K562 (cell line): ENCODE data around the gene DND1. TPM values are rescaled to one million over a fixed set of nuclear protein-coding genes. Genes with fewer than 3 reads are reported as not detected.

Experiments
- ATAC-seq: fragments of 200-7000 bp; cut with Tn5 transposase; 3 replicates; pipeline ENCODE4 v1.9.1; 2020; ENCODE audit warnings: moderate library complexity
- BruUV-seq: library from RNA; stranded (reverse); fragments of 400-500 nt; replicated peaks from 2 replicates; lab custom pipeline; 2021; lab: Mats Ljungman, UMichigan
- CTCF ChIA-PET: fragments of 300-600 bp; formaldehyde crosslinking; extraction: SDS; loops from one replicate; lab custom pipeline; 2021; ENCODE audit warnings: low intra/inter-chr PET ratio; lab: Yijun Ruan, JAX
- POLR2A ChIA-PET: fragments of 300-600, 350-650 bp; sonication (Branson Sonifier 250); formaldehyde crosslinking; extraction: SDS; loops from one replicate; lab custom pipeline; 2021; ENCODE audit warnings: antibody characterized with exemption, inconsistent platforms; lab: Yijun Ruan, JAX
- DNase-seq, 4 experiments: peaks; one replicate each; pipeline versions ENCODE4 v3.0.0 to v3.0.0-alpha.2; 2011 to 2018; ENCODE audit warnings: low spot score in 3 of 4, mixed read lengths in 3 of 4; ENCODE audit errors: extremely low read depth in 1 of 4
- FAIRE-seq: peaks from 2 replicates; lab custom pipeline; 2011; peaks lifted over from hg19 to GRCh38; lab: Jason Lieb, UNC
- H2AFZ ChIP-seq: 2 replicates; pipeline ENCODE4 v1.6.0; 2011; ENCODE audit warnings: low read depth, low read length, control low read depth, inconsistent platforms
- H3K27ac ChIP-seq: fragments of 200-600 bp; 3 replicates; pipeline ENCODE4 v1.8.0; 2011; ENCODE audit warnings: low read depth, mild to moderate bottlenecking, control low read depth, inconsistent platforms, low read length, moderate library complexity, mixed read lengths; ENCODE audit errors: extremely low read depth
- H3K27me3 ChIP-seq, 2 experiments: fragments of 300-600 bp in 1 of 2; 2 replicates in 1 of 2; 3 replicates in 1 of 2; pipeline versions ENCODE4 v1.6.0 to v1.8.0; 2011; ENCODE audit warnings: inconsistent platforms in 2 of 2, low read length in 2 of 2, mild to moderate bottlenecking in 1 of 2, mixed read lengths in 1 of 2, moderate library complexity in 1 of 2; ENCODE audit not compliant: control insufficient read depth in 2 of 2, insufficient read depth in 2 of 2
- H3K36me3 ChIP-seq: fragments of 300-600 bp; 3 replicates; pipeline ENCODE4 v1.8.0; 2011; ENCODE audit warnings: mild to moderate bottlenecking, low read length, inconsistent platforms; ENCODE audit not compliant: control insufficient read depth, insufficient read depth
- H3K4me1 ChIP-seq, 2 experiments: fragments of 200-600 bp in 1 of 2; replicated peaks in 1 of 2; 2 replicates in 1 of 2; 3 replicates in 1 of 2; pipeline versions ENCODE4 v1.5.1 to v1.8.0; 2011; ENCODE audit warnings: inconsistent platforms in 2 of 2, low read length in 2 of 2, mild to moderate bottlenecking in 1 of 2, mixed read lengths in 1 of 2, moderate library complexity in 1 of 2; ENCODE audit not compliant: control insufficient read depth in 2 of 2, insufficient read depth in 2 of 2
- H3K4me2 ChIP-seq: 2 replicates; pipeline ENCODE4 v1.6.1; 2011; ENCODE audit warnings: low read length, control low read depth, inconsistent platforms, mixed read lengths; ENCODE audit not compliant: insufficient read depth
- H3K4me3 ChIP-seq: fragments of 200-600 bp; sonication (generic), shearing (Covaris generic); 2 replicates; pipeline ENCODE4 v1.5.1; 2016; ENCODE audit warnings: control low read depth, inconsistent platforms
- H3K79me2 ChIP-seq: fragments of 200-600 bp; 3 replicates; pipeline ENCODE4 v1.8.0; 2011; ENCODE audit warnings: low read length, inconsistent platforms; ENCODE audit not compliant: control insufficient read depth, insufficient read depth
- H3K9ac ChIP-seq, 2 experiments: 2 replicates each; pipeline versions ENCODE4 v1.6.0 to v1.6.1; 2011; ENCODE audit warnings: low read depth in 2 of 2, low read length in 2 of 2, control low read depth in 1 of 2, inconsistent platforms in 1 of 2, mild to moderate bottlenecking in 1 of 2, mixed read lengths in 1 of 2; ENCODE audit not compliant: insufficient read depth in 1 of 2
- H3K9me1 ChIP-seq: one replicate; pipeline ENCODE4 v1.6.0; 2011; ENCODE audit warnings: inconsistent platforms, mild to moderate bottlenecking, low read length, moderate library complexity; ENCODE audit not compliant: control insufficient read depth, insufficient read depth
- H3K9me3 ChIP-seq: replicated peaks from 2 replicates; pipeline ENCODE4 v1.5.1; 2011; ENCODE audit warnings: low read depth, low read length, inconsistent platforms; ENCODE audit not compliant: control insufficient read depth, insufficient read depth
- H4K20me1 ChIP-seq: replicated peaks from 2 replicates; pipeline ENCODE4 v1.6.1; 2011; ENCODE audit warnings: low read length, inconsistent platforms, mixed read lengths; ENCODE audit not compliant: control insufficient read depth, insufficient read depth
- CBX5 ChIP-seq: IDR thresholded peaks from 2 replicates; pipeline ENCODE4 v1.6.1; 2014; ENCODE audit warnings: low read depth, borderline replicate concordance
- FOXA3 ChIP-seq, 2 experiments: fragments of 450-650 bp in 1 of 2; sonication (generic) in 1 of 2; formaldehyde crosslinking; IDR thresholded peaks in 1 of 2; conservative IDR thresholded peaks in 1 of 2; 2 replicates each; pipeline versions ENCODE4 v1.4.0 to v1.8.0; 2020 to 2022; ENCODE audit warnings: mild to moderate bottlenecking in 2 of 2, missing genetic modification reagents in 1 of 2
- HDAC3 ChIP-seq: fragments of 450-650 bp; IDR thresholded peaks from 2 replicates; pipeline ENCODE4 v1.6.1; 2018; ENCODE audit warnings: borderline replicate concordance, mild to moderate bottlenecking, moderate library complexity; ENCODE audit not compliant: partially characterized antibody
- ZNF766 ChIP-seq: fragments of 200-800 bp; sonication (Bioruptor generic); conservative IDR thresholded peaks from 2 replicates; pipeline ENCODE4 v1.6.1; 2016; ENCODE audit warnings: missing genetic modification characterization, missing compliant biosample characterization
- WGBS: fragments of 100-300 bp; shearing (Covaris generic); methylation state at CpG from one replicate; pipeline ENCODE4 v1.1.6; 2016; ENCODE audit warnings: low coverage, mixed read lengths; ENCODE audit not compliant: insufficient coverage; ENCODE audit errors: missing lambda C conversion rate; 5-methylcytosine and 5-hydroxymethylcytosine counted together
- in situ Hi-C: fragments of 300-500 bp; cut with MboI; formaldehyde crosslinking; loops from 4 replicates; pipeline ENCODE4 v1.15.0; 2018; ENCODE audit warnings: inconsistent platforms, mixed read lengths
- intact Hi-C: fragments of 100-400 bp; cut with micrococcal nuclease; formaldehyde crosslinking; loops from 2 replicates; pipeline ENCODE4 v1.14.2; 2022
- polyA plus RNA-seq, 8 experiments: library from polyadenylated mRNA; depleted of rRNA in 4 of 8; stranded (reverse) in 5 of 8; unstranded in 3 of 8; fragments of >200 nt; fragmentation: Nextera tagmentation in 2 of 8; fragmentation: Illumina TruSeq in 1 of 8; extraction: Ambion mirVana in 2 of 8; extraction: Trizol in 1 of 8; gene quantifications; 2 replicates each; pipeline versions ENCODE4 v1.2.1 to v1.2.3, GENCODE V29; 2011 to 2014; ENCODE audit warnings: inconsistent platforms in 1 of 8, missing spikeins in 1 of 8
- total RNA-seq, 7 experiments: library from RNA; depleted of rRNA in 6 of 7; stranded (reverse); fragments of >200 nt in 6 of 7; fragmentation: Illumina TruSeq in 2 of 7; extraction: Trizol in 2 of 7; gene quantifications; 2 replicates each; pipeline versions ENCODE4 v1.2.1 to v1.2.3, GENCODE V29; 2011 to 2021; ENCODE audit warnings: low replicate concordance in 1 of 7
- TF ChIP-seq, protein P1 (sequence below): sonication (generic); formaldehyde crosslinking; IDR thresholded peaks from 2 replicates; pipeline ENCODE4 v1.8.0; 2022; ENCODE audit warnings: missing genetic modification reagents, mild to moderate bottlenecking, borderline replicate concordance
- TF ChIP-seq, protein P2 (sequence below): fragments of 450-650 bp; IDR thresholded peaks from 2 replicates; pipeline ENCODE4 v1.6.1; 2016
- TF ChIP-seq, protein P3 (sequence below), 2 experiments: fragments of 450-650 bp in 1 of 2; sonication (generic) in 1 of 2; formaldehyde crosslinking in 1 of 2; IDR thresholded peaks in 1 of 2; conservative IDR thresholded peaks in 1 of 2; 2 replicates each; pipeline versions ENCODE4 v1.6.1 to v1.8.1; 2016 to 2023; ENCODE audit warnings: mild to moderate bottlenecking in 2 of 2, moderate library complexity in 2 of 2, inconsistent platforms in 1 of 2, missing genetic modification reagents in 1 of 2
- TF ChIP-seq, protein P4 (sequence below): IDR thresholded peaks from 2 replicates; pipeline ENCODE4 v1.6.1; 2012; ENCODE audit warnings: low read depth, low read length, improper control_type of control experiment, borderline replicate concordance

DND1 gene
- total and polyA plus RNA-seq, 9 of the 15 experiments (the other 6 are each of a cell fraction or from before 2014, with no cell fraction given): 0.37 to 2.0 (median 0.90) TPM; not detected in 3

DNA sequence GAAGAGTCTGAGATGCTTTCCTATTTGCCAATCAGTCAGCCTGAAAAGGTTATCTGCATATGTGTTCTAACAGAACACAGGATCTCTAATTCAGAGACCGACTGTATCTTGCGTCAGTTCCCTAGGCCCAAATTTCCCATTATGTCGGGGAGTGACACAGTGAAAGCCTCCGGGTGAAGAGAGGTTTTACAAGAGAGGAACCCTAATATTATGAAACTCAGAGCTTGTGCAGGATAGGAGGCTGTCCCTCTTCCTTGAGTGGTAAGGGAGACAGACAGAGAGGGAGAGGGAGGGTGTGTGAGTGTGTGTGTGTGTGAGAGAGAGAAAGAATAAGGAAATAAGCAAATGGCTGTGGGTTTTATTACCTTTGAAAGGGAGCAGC is 42.3 kb downstream of the DND1 start (continued):
- TF ChIP-seq, protein P1, sequence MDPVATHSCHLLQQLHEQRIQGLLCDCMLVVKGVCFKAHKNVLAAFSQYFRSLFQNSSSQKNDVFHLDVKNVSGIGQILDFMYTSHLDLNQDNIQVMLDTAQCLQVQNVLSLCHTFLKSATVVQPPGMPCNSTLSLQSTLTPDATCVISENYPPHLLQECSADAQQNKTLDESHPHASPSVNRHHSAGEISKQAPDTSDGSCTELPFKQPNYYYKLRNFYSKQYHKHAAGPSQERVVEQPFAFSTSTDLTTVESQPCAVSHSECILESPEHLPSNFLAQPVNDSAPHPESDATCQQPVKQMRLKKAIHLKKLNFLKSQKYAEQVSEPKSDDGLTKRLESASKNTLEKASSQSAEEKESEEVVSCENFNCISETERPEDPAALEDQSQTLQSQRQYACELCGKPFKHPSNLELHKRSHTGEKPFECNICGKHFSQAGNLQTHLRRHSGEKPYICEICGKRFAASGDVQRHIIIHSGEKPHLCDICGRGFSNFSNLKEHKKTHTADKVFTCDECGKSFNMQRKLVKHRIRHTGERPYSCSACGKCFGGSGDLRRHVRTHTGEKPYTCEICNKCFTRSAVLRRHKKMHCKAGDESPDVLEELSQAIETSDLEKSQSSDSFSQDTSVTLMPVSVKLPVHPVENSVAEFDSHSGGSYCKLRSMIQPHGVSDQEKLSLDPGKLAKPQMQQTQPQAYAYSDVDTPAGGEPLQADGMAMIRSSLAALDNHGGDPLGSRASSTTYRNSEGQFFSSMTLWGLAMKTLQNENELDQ: no peak
- TF ChIP-seq, protein P2, sequence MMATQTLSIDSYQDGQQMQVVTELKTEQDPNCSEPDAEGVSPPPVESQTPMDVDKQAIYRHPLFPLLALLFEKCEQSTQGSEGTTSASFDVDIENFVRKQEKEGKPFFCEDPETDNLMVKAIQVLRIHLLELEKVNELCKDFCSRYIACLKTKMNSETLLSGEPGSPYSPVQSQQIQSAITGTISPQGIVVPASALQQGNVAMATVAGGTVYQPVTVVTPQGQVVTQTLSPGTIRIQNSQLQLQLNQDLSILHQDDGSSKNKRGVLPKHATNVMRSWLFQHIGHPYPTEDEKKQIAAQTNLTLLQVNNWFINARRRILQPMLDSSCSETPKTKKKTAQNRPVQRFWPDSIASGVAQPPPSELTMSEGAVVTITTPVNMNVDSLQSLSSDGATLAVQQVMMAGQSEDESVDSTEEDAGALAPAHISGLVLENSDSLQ: no peak
- TF ChIP-seq ZNF766 (CRISPR knock-in tag): no peak

DNA sequence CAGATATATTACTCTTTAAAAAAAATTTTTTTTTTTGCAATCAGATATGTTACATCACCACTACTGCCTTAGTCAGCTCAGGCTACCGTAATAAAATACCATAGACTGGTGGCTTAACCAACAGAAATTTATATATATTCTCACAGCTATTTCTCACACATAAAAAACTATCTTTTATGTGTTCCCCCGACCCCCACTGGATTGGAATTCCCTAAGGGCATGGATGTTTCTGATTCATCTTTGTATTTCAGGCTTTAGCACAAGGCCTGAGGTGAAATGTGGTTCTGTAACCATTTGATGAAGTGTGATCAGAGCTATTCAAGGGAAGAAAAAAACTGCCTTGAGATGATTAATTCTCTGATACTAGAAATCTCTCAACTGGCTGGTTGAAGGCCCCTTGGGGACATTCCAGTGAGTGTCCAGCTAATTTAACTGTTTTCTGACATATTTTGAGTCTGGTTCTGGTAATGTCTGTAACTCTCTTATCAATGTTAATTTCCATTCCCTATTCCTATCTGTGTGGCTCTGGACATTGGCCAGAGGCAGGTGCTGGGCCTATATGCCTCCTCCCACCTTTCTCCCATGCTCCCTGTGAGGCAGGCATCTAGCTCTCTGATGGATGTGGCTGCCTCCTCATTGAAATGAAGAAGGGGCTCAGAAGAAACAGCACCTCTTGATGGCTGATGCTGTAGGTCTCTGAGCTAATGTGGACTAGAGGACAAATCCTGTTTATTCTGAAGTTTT is 42.9 kb downstream of the DND1 start:
- intact Hi-C loops: no loop called here
- no peak for FAIRE-seq
- TF ChIP-seq FOXA3 (CRISPR knock-in tag; conservative IDR thresholded peaks at IDR 0.05 in 1 of 2, IDR thresholded peaks at IDR 0.05 in 1 of 2): no peak
- TF ChIP-seq, protein P3, sequence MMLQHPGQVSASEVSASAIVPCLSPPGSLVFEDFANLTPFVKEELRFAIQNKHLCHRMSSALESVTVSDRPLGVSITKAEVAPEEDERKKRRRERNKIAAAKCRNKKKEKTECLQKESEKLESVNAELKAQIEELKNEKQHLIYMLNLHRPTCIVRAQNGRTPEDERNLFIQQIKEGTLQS (IDR thresholded peaks at IDR 0.05): peak; percentile 34; the same call in 1 of the 2 replicates
- TF ChIP-seq, protein P3 (CRISPR knock-in tag; conservative IDR thresholded peaks at IDR 0.05): no peak
- TF ChIP-seq, protein P4, sequence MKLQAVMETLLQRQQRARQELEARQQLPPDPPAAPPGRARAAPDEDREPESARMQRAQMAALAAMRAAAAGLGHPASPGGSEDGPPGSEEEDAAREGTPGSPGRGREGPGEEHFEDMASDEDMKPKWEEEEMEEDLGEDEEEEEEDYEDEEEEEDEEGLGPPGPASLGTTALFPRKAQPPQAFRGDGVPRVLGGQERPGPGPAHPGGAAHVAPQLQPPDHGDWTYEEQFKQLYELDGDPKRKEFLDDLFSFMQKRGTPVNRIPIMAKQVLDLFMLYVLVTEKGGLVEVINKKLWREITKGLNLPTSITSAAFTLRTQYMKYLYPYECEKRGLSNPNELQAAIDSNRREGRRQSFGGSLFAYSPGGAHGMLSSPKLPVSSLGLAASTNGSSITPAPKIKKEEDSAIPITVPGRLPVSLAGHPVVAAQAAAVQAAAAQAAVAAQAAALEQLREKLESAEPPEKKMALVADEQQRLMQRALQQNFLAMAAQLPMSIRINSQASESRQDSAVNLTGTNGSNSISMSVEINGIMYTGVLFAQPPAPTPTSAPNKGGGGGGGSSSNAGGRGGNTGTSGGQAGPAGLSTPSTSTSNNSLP: no peak
- no peak for TF ChIP-seq CBX5
- no peak for TF ChIP-seq HDAC3

More for the DNA sequence above, 42.9 kb downstream of the DND1 start:
- 24% methylated on average over 2 of the region's 2 CpGs for whole genome bisulfite sequencing
- ChIA-PET CTCF (no interaction called here), POLR2A (no interaction called here)
- Histone ChIP-seq H3K4me3 (no peak overlapping the region), H3K36me3 (no peaks in the 10 kb centered on the region), H3K4me2 (no peak overlapping the region), H3K9me1 (no peaks in the 10 kb centered on the region), H3K9me3 (no peaks in the 10 kb centered on the region), H4K20me1 (no peaks in the 10 kb centered on the region), H2AFZ (no peak overlapping the region), H3K79me2 (no peaks in the 10 kb centered on the region), H3K9ac (no peak overlapping the region), H3K27ac (no peak overlapping the region), H3K4me1 (peaks cover 0 to 14% of the 10 kb centered on the region in 2 experiments; a peak in 2 of 5 replicates), H3K27me3 (no peaks in the 10 kb centered on the region)
- no TSS peak for BruUV-seq
- ATAC-seq (no peak), DNase-seq (no peak)
- in situ Hi-C loops: no loop called here
